ENCODE results near the gene REEP6. TPM values are rescaled to one million over a fixed set of nuclear protein-coding genes. Genes with fewer than 3 reads are reported as not detected.
A peak's percentile ranks its signal among the peaks of the same experiment; 100 is the strongest.

Gene REEP6
- total RNA-seq, 4 donors from 2014 or later = 4.2 to 8.5 (median 5.9) TPM

GRCh38 chr19:1492474-1493006 lies 1.6 kb downstream of the REEP6 start:
- no peak for DNase-seq
- Histone ChIP-seq H3K27me3 (no peaks in the 10 kb centered on the region), H3K27ac (no peak overlapping the region), H3K9me3 (no peaks in the 10 kb centered on the region), H3K4me3 (replicated peaks in 1 of 3) (no peak overlapping the region), H3K4me1 (peaks cover 12 to 14% of the 10 kb centered on the region in 2 donors), H3K36me3 (no peaks in the 10 kb centered on the region)
- TF ChIP-seq POLR2A (IDR thresholded peaks at IDR 0.05) = no peak
- intact Hi-C loops (cut with DNase I) = no loop called here
- 91 to 94% methylated on average over 6 to 7 of the region's 10 CpGs for WGBS, 2 donors

- intact Hi-C loops (cut with DNase I) = no loop called here
- DNase-seq = no peak
- H3K4me1 ChIP-seq = peaks cover 12 to 14% of the 10 kb centered on the region in 2 donors
- H3K27ac ChIP-seq = no peak overlapping the region
- WGBS, 2 donors = 62 to 66% methylated on average over 11 to 15 of the region's 15 CpGs
- H3K27me3 ChIP-seq = no peaks in the 10 kb centered on the region
- no peaks in the 10 kb centered on the region for H3K9me3 ChIP-seq
- no peak overlapping the region for H3K4me3 ChIP-seq (replicated peaks in 1 of 3)
- TF ChIP-seq CTCF (IDR thresholded peaks at IDR 0.05) (no peak), POLR2A (IDR thresholded peaks at IDR 0.05) (no peak)
- H3K36me3 ChIP-seq = no peaks in the 10 kb centered on the region
These were observed 3.3 kb downstream of the REEP6 start for GRCh38 chr19:1494115-1494815.

GRCh38 chr19:1495051-1495798 lies 4.2 kb downstream of the REEP6 start:
- Histone ChIP-seq H3K9me3 (no peaks in the 10 kb centered on the region), H3K27ac (no peak overlapping the region), H3K36me3 (no peaks in the 10 kb centered on the region), H3K4me1 (peaks cover 7 to 8% of the 10 kb centered on the region in 2 donors), H3K27me3 (no peaks in the 10 kb centered on the region), H3K4me3 (replicated peaks in 1 of 3) (no peak overlapping the region)
- TF ChIP-seq CTCF (IDR thresholded peaks at IDR 0.05) (no peak), POLR2A (IDR thresholded peaks at IDR 0.05) (no peak)
- no peak for DNase-seq
- intact Hi-C loops (cut with DNase I) = no loop called here
- 86 to 89% methylated on average over 31 to 34 of the region's 37 CpGs for WGBS, 2 donors

- Histone ChIP-seq H3K27me3 (no peaks in the 10 kb centered on the region), H3K27ac (no peak overlapping the region), H3K4me1 (peaks cover 7 to 8% of the 10 kb centered on the region in 2 donors), H3K36me3 (no peaks in the 10 kb centered on the region), H3K4me3 (replicated peaks in 1 of 3) (no peak overlapping the region), H3K9me3 (no peaks in the 10 kb centered on the region)
- TF ChIP-seq CTCF (IDR thresholded peaks at IDR 0.05) (no peak), POLR2A (IDR thresholded peaks at IDR 0.05) (no peak)
- WGBS, 2 donors = 64 to 67% methylated on average over 19 to 32 of the region's 40 CpGs
- intact Hi-C loops (cut with DNase I) = no loop called here
- peak in 1 of 2 donors; percentile 21 for DNase-seq
These were observed 5.1 kb downstream of the REEP6 start for GRCh38 chr19:1495799-1496713.

Measured in thyroid gland (tissue), 4 donors.